DND-41 (cell line): ENCODE measurements around the gene CACNA2D4.

Experiments used
- ATAC-seq: fragments of 200-7000 bp; cut with Tn5 transposase; 3 replicates; pipeline ENCODE4 v1.9.1; 2021; ENCODE audit warnings: low read depth; ENCODE audit not compliant: insufficient read depth
- DNase-seq: peaks from one replicate; pipeline ENCODE4 v3.0.0-alpha.2; 2020
- H2AFZ ChIP-seq: 2 replicates; pipeline ENCODE4 v1.6.0; 2012; ENCODE audit warnings: low read depth, low read length
- H3K27ac ChIP-seq: 2 replicates; pipeline ENCODE4 v1.5.1; 2012; ENCODE audit warnings: low read length, inconsistent platforms
- H3K27me3 ChIP-seq: fragments of 200-600 bp; sonication (generic); 2 replicates; pipeline ENCODE4 v1.6.0; 2012; ENCODE audit warnings: low read length, mild to moderate bottlenecking, inconsistent platforms; ENCODE audit not compliant: insufficient read depth, poor library complexity
- H3K36me3 ChIP-seq: 2 replicates; pipeline ENCODE4 v1.5.1; 2012; ENCODE audit warnings: low read length, inconsistent platforms; ENCODE audit not compliant: insufficient read depth
- H3K4me1 ChIP-seq: 2 replicates; pipeline ENCODE4 v1.5.1; 2012; ENCODE audit warnings: mild to moderate bottlenecking, low read length; ENCODE audit not compliant: insufficient read depth
- H3K4me2 ChIP-seq: 2 replicates; pipeline ENCODE4 v1.6.0; 2012; ENCODE audit warnings: mild to moderate bottlenecking, moderate library complexity, low read length, inconsistent platforms; ENCODE audit not compliant: insufficient read depth
- H3K4me3 ChIP-seq, 2 experiments: fragments of 200-600 bp in 1 of 2; shearing (Covaris generic) in 1 of 2; 2 replicates each; pipeline ENCODE4 v1.5.1; 2012 to 2016; ENCODE audit warnings: inconsistent platforms in 2 of 2, low read length in 2 of 2, mild to moderate bottlenecking in 2 of 2, low read depth in 1 of 2, moderate library complexity in 1 of 2
- H3K79me2 ChIP-seq: 2 replicates; pipeline ENCODE4 v1.6.0; 2012; ENCODE audit warnings: low read length, inconsistent platforms; ENCODE audit not compliant: insufficient read depth
- H3K9ac ChIP-seq: 2 replicates; pipeline ENCODE4 v1.6.0; 2012; ENCODE audit warnings: low read depth, mild to moderate bottlenecking, inconsistent platforms, low read length, moderate library complexity
- H3K9me3 ChIP-seq: 2 replicates; pipeline ENCODE4 v1.5.1; 2012; ENCODE audit warnings: low read length, moderate library complexity, mild to moderate bottlenecking, inconsistent platforms; ENCODE audit not compliant: insufficient read depth, severe bottlenecking
- H4K20me1 ChIP-seq: 2 replicates; pipeline ENCODE4 v1.6.0; 2012; ENCODE audit warnings: low read length; ENCODE audit not compliant: insufficient read depth
- CTCF ChIP-seq: IDR thresholded peaks from 2 replicates; pipeline ENCODE4 v1.5.1; 2012; ENCODE audit warnings: borderline replicate concordance, low read length, moderate library complexity, mild to moderate bottlenecking; ENCODE audit not compliant: poor library complexity, severe bottlenecking; ENCODE audit errors: extremely low read depth
- EZH2 ChIP-seq: IDR thresholded peaks from 3 replicates; pipeline ENCODE4 v1.6.1; 2012; ENCODE audit warnings: borderline replicate concordance, low read depth, mild to moderate bottlenecking, moderate library complexity, low read length, inconsistent platforms; ENCODE audit not compliant: severe bottlenecking

CACNA2D4 gene

GRCh38 chr12:1880153-1880845 lies 38.2 kb downstream of the CACNA2D4 start:
- Histone ChIP-seq H3K4me3 (no peak overlapping the region), H3K27ac (no peak overlapping the region), H3K4me2 (no peak overlapping the region), H3K36me3 (no peaks in the 10 kb centered on the region), H3K9me3 (no peaks in the 10 kb centered on the region), H4K20me1 (no peaks in the 10 kb centered on the region), H3K79me2 (no peaks in the 10 kb centered on the region), H3K9ac (no peak overlapping the region), H3K27me3 (no peaks in the 10 kb centered on the region), H2AFZ (no peak overlapping the region), H3K4me1 (no peaks in the 10 kb centered on the region)
- DNase-seq (no peak), ATAC-seq (no peak)
- TF ChIP-seq CTCF, result no peak
- TF ChIP-seq EZH2, result no peak

- Histone ChIP-seq H2AFZ (no peak overlapping the region), H3K36me3 (no peaks in the 10 kb centered on the region), H3K27me3 (no peaks in the 10 kb centered on the region), H3K9me3 (no peaks in the 10 kb centered on the region), H3K79me2 (no peaks in the 10 kb centered on the region), H3K4me3 (no peak overlapping the region), H3K27ac (no peak overlapping the region), H4K20me1 (no peaks in the 10 kb centered on the region), H3K9ac (no peak overlapping the region), H3K4me2 (no peak overlapping the region), H3K4me1 (no peaks in the 10 kb centered on the region)
- DNase-seq, result no peak
- no peak for ATAC-seq
- TF ChIP-seq CTCF, result no peak
- TF ChIP-seq EZH2, result no peak
Observed at GRCh38 chr12:1879633-1880032, 38.8 kb downstream of the CACNA2D4 start.

- TF ChIP-seq CTCF, result no peak
- no peak for TF ChIP-seq EZH2
- H4K20me1 ChIP-seq, result no peaks in the 10 kb centered on the region
- no peaks in the 10 kb centered on the region for H3K9me3 ChIP-seq
- H3K4me3 ChIP-seq, result no peak overlapping the region
- DNase-seq, result no peak
- no peak overlapping the region for H3K9ac ChIP-seq
- peaks cover 7% of the 10 kb centered on the region for H3K27me3 ChIP-seq
- no peaks in the 10 kb centered on the region for H3K36me3 ChIP-seq
- no peaks in the 10 kb centered on the region for H3K4me1 ChIP-seq
- H3K4me2 ChIP-seq, result no peak overlapping the region
- H3K79me2 ChIP-seq, result no peaks in the 10 kb centered on the region
- no peak for ATAC-seq
- no peak overlapping the region for H2AFZ ChIP-seq
- no peak overlapping the region for H3K27ac ChIP-seq
Observed at GRCh38 chr12:1878695-1879094, 39.8 kb downstream of the CACNA2D4 start.

- H3K4me1 ChIP-seq, result no peaks in the 10 kb centered on the region
Observed at GRCh38 chr12:1878214-1878613, 40.2 kb downstream of the CACNA2D4 start.

More at GRCh38 chr12:1878214-1878613, 40.2 kb downstream of the CACNA2D4 start:
- Histone ChIP-seq H3K4me3 (no peak overlapping the region), H2AFZ (no peak overlapping the region), H3K9me3 (no peaks in the 10 kb centered on the region), H3K4me2 (no peak overlapping the region), H3K9ac (no peak overlapping the region), H3K79me2 (no peaks in the 10 kb centered on the region), H3K27me3 (peaks cover 11% of the 10 kb centered on the region), H3K36me3 (no peaks in the 10 kb centered on the region), H4K20me1 (no peaks in the 10 kb centered on the region), H3K27ac (no peak overlapping the region)
- ATAC-seq, result no peak
- no peak for DNase-seq
- no peak for TF ChIP-seq EZH2
